HS-5 (cell line): ENCODE results near the gene PCDHGA10.
"Not testable (repeated sequence)": the region's sequence is repeated elsewhere in the genome, so short reads cannot be mapped to it uniquely, and the experiment has no call there.

Experiments used
- DNase-seq: peaks from one replicate; pipeline ENCODE4 v3.0.0-alpha.2; 2012; ENCODE audit warnings: low read depth

PCDHGA10 gene

DNA sequence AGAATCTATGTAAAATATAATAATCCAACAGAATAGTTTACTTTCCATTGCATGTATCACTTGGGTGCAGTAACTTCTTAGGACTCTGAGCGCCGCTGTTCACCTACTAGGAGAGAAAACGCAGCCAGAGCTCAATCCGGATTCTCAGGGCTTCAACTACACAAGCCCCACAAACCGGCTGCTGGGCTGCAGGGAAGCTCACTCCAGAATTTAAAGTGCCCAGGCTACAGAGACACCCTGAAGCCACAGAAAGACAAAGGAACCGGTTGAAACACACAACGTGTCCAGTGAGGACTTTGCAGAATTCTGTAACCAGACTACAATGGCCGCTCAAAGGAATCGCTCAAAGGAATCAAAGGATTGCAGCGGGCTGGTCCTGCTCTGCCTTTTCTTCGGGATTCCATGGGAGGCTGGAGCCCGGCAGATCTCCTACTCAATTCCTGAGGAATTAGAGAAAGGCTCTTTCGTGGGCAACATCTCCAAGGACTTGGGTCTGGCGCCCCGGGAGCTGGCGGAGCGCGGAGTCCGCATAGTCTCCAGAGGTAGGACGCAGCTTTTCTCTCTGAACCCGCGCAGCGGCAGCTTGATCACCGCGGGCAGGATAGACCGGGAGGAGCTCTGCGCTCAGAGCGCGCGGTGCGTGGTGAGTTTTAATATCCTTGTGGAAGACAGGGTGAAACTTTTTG, at the start of gene PCDHGA10:
PCDHGA10 (plus strand) TSS at position 134 of the 686 bp plus-strand sequence; CDS start at position 323, 189 bp downstream.
- no peak for DNase-seq

DNA sequence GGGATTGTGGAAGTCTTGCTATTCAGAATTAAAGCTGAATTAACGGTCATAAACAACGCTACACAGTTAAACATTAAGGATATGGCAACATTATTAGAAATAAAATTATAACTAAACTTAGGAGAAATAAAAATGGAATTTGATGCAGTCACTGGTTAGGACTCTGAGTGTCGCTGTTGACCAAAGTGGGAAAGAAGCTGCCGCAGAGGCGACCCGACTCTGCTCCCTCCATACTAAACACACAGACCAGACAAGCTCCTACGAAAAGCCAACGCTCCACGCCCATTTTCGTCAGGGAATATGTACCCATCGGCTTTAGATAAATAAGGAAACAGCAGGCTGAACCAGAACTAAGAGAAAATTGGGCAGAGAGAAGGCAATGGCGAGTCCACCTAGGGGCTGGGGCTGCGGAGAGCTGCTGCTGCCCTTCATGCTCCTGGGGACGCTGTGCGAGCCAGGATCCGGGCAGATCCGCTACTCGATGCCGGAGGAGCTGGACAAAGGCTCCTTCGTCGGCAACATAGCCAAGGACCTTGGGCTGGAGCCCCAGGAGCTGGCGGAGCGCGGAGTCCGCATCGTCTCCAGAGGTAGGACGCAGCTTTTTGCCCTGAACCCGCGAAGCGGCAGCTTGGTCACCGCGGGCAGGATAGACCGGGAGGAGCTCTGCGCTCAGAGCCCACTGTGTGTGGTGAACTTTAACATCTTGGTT, 48.7 kb upstream of the PCDHGA10 start, which contains the start of gene PCDHGA5:
PCDHGA5 (plus strand) TSS at position 211 of the 709 bp plus-strand sequence; CDS start at position 380, 169 bp downstream.
- DNase-seq, result no peak

DNA sequence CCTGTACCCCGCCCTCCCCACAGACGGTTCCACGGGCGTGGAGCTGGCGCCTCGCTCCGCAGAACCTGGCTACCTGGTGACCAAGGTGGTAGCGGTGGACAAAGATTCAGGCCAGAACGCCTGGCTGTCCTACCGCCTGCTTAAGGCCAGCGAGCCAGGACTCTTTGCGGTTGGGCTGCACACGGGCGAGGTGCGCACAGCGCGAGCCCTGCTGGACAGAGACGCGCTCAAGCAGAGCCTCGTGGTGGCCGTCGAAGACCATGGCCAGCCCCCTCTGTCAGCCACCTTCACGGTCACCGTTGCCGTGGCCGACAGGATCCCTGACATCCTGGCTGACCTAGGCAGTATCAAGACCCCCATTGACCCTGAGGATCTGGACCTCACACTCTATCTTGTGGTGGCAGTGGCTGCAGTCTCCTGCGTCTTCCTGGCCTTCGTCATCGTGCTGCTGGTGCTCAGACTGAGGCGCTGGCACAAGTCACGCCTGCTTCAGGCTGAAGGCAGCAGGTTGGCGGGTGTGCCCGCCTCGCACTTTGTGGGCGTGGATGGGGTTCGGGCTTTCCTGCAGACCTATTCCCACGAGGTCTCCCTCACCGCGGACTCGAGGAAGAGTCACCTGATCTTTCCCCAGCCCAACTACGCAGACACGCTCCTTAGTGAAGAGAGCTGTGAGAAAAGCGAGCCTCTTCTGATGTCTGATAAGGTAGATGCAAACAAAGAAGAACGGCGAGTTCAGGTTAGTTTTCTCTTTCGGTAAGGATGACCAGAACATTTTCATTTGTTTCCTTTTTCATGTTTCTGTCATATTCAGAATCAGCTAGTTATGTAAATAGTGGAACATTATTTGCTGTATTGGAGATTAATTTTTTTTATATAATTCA, 46.5 kb upstream of the PCDHGA10 start:
- no peak for DNase-seq

DNA sequence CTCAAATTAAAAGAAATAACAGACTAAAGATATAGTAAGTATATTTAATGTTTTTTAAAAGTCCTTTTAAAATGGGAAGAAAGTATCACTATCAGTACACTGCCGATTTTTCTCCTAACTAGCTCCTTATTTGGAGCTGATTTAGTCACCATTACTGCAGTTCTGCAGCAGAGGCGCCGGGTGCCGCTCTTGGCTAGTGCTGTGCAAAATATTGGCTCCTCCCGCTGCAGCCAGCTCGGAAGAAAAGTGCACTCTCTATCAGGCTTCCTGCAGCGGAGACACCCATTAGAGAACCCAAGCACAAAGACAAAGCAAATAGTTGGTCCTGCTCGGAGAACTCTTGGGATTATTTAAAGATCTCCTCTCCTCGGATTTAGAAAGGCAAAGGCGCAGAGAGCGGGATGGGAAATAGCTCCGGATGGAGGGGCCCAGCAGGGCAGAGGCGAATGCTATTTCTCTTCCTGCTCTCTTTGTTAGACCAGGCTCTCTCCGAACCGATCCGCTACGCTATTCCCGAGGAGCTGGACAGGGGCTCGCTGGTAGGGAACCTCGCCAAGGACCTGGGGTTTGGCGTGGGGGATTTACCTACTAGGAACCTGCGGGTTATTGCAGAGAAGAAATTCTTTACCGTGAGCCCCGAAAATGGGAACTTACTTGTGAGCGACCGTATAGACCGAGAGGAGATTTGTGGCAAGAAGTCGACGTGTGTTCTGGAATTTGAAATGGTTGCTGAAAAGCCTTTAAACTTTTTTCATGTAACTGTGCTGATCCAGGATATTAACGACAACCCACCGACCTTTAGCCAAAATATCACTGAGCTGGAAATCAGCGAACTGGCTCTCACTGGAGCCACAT, 42.6 kb upstream of the PCDHGA10 start, which contains the start of gene PCDHGB3:
PCDHGB3 (plus strand) TSS at position 249 of the 855 bp plus-strand sequence; CDS start at position 402, 153 bp downstream.
- no peak for DNase-seq

DNA sequence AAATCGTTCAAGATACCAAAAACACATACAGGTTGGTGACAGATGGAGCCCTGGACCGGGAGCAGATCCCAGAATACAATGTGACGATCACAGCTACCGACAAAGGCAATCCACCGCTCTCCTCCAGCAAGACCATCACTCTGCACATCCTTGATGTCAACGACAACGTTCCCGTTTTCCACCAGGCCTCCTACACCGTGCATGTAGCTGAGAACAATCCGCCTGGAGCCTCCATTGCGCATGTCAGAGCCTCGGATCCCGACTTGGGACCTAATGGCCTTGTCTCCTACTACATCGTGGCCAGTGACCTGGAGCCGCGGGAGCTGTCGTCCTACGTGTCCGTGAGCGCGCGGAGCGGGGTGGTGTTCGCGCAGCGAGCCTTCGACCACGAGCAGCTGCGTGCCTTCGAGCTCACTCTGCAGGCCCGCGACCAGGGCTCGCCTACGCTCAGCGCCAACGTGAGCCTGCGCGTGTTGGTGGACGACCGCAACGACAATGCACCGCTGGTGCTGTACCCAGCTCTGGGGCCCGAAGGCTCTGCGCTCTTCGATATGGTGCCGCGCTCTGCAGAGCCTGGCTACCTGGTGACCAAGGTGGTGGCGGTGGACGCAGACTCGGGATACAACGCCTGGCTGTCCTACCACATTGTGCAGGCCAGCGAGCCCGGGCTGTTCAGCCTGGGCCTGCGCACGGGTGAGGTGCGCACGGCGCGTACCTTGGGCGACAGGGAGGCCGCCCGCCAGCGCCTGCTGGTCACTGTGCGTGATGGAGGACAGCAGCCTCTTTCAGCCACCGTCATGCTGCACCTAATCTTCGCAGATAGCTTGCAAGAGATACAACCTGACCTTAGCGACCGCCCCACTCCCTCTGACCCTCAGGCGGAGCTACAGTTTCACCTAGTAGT, 41.0 kb upstream of the PCDHGA10 start:
- no peak for DNase-seq

DNA sequence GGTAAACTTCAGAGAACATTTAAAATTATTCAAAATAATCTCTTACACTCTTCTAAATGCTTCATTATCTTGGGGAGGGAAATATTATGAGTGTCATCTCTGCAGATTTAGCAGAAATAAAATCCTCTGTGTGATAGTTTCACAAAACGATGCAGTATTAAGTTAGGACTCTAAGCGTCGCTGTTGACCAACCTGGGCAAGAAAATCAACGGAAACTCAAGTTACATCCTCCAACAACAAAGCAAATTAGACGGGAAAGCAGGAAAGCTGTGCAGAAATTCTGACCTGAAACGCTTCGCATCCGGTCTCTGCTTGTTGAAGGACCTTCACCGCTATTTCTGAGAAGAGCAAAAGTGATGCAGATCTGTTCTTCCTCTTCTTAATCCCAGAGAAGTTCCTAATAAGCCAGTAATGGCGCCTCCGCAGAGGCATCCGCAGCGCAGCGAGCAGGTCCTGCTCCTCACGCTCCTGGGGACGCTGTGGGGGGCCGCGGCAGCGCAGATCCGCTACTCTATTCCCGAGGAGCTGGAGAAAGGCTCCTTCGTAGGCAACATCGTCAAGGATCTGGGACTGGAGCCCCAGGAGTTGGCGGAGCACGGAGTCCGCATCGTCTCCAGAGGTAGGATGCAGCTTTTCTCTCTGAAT, 39.0 kb upstream of the PCDHGA10 start, which contains the start of gene PCDHGA6:
PCDHGA6 (plus strand) TSS at position 219 of the 645 bp plus-strand sequence; CDS start at position 412, 193 bp downstream.
- DNase-seq, result no peak

DNA sequence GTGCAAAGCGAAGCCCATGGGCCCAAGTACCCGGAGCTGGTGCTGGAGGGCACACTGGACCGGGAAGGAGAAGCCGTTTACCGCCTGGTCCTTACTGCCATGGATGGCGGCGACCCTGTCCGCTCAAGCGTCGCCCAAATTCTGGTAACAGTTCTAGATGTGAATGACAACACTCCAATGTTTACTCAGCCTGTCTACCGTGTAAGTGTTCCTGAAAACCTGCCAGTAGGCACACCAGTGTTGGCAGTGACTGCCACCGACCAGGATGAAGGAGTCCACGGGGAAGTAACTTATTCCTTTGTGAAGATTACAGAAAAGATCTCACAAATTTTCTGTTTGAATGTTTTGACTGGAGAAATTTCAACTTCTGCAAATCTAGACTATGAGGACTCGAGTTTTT, 38.2 kb upstream of the PCDHGA10 start:
- DNase-seq, result no peak

DNA sequence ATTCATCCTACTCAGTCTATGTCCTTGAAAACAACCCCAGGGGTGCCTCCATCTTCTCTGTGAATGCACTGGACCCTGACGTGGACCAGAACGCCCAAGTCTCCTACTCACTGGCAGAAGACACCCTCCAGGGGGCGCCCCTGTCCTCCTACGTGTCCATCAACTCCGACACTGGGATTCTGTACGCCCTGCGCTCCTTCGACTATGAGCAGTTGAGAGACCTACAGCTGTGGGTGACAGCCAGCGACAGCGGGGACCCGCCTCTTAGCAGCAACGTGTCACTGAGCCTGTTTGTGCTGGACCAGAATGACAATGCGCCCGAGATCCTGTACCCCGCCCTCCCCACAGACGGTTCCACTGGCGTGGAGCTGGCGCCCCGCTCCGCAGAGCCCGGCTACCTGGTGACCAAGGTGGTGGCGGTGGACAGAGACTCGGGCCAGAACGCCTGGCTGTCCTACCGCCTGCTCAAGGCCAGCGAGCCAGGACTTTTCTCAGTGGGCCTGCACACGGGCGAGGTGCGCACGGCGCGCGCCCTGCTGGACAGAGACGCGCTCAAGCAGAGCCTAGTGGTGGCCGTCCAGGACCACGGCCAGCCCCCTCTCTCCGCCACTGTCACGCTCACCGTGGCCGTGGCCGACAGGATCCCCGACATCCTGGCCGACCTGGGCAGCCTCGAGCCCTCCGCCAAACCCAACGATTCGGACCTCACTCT, 37.2 kb upstream of the PCDHGA10 start:
- not testable (repeated sequence) for DNase-seq

DNA sequence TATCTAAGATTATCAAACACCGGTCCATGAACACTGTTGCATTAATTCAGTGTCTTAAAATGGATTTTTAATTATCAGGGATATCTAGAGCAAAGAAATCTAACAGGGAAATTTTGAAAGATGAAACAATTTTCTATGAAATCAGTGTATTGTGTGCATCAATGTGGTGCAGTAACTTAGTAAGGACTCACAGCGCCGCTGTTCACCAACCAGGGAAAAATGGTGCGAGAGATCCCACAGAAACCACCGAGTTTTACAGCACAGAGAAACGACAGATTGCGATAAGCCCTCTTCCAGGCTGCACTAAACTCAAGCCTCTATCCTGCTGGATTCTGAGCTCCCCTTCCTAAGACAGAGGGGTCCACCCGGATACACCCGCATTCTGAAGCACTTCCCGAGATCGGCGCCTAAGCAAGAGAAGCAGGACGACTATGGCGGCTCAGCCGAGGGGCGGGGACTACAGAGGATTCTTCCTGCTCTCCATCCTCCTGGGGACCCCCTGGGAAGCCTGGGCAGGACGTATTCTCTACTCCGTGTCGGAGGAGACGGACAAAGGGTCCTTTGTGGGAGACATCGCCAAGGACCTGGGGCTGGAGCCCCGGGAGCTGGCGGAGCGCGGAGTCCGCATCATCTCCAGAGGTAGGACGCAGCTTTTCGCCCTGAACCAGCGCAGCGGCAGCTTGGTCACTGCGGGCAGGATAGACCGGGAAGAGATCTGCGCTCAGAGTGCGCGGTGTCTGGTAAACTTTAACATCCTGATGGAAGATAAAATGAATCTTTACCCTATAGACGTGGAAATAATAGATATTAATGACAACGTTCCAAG, 30.1 kb upstream of the PCDHGA10 start, which contains the start of gene PCDHGA7:
PCDHGA7 (plus strand) TSS at position 274 of the 826 bp plus-strand sequence; CDS start at position 432, 158 bp downstream.
- DNase-seq, result no peak

DNA sequence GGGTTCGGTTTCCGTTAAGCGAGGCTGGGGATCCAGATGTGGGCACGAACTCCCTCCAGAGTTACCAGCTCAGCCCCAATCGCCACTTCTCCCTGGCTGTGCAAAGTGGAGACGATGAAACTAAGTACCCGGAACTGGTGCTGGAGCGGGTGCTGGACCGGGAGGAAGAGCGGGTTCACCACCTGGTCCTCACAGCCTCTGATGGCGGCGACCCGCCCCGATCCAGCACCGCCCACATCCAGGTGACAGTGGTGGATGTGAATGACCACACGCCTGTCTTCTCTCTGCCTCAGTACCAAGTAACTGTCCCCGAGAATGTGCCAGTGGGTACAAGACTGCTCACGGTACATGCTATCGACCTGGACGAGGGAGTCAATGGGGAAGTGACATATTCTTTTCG, 29.4 kb upstream of the PCDHGA10 start:
- no peak for DNase-seq

DNA sequence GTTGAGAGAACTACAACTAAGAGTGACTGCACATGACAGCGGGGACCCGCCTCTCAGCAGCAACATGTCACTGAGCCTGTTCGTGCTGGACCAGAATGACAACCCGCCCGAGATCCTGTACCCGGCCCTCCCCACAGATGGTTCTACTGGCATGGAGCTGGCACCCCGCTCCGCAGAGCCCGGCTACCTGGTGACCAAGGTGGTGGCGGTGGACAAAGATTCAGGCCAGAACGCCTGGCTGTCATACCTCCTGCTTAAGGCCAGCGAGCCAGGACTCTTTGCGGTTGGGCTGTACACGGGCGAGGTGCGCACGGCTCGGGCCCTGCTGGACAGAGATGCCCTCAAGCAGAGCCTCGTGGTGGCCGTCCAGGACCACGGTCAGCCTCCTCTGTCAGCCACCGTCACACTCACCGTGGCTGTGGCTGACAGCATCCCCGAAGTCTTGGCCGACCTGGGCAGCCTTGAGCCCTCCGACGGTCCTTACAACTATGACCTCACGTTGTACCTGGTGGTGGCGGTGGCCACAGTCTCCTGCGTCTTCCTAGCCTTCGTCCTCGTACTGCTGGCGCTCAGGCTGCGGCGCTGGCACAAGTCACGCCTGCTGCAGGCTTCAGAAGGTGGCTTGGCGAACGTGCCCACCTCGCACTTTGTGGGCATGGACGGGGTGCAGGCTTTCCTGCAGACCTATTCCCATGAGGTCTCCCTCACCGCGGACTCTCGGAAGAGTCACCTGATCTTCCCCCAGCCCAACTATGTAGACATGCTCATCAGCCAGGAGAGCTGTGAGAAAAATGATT, 28.1 kb upstream of the PCDHGA10 start:
- no peak for DNase-seq

DNA sequence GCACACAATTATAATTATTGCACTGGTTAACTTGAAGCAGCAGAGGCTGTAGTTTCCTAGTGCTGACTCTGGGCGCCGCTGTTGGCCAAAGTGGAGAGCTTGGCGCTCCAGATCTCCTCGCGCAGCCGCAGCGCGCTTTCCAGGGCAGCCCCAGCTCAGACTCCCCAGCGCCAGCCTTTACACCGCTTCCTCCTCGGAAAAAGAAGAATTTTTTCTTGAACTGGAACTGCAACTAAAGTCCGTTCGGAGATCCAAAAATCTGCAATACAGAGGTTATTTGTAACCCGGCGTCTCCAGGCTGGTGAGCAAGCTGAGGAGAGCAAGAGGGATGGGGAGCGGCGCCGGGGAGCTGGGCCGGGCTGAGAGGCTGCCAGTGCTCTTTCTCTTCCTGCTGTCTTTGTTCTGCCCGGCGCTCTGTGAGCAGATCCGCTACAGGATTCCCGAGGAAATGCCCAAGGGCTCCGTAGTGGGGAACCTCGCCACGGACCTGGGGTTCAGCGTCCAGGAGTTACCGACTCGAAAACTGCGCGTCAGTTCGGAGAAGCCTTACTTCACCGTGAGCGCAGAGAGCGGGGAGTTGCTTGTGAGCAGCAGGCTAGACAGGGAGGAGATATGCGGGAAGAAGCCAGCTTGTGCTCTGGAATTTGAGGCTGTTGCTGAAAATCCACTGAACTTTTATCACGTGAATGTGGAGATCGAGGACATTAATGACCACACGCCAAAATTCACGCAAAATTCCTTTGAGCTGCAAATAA, 25.1 kb upstream of the PCDHGA10 start, which contains the start of gene PCDHGB4:
PCDHGB4 (plus strand) TSS at position 142 of the 755 bp plus-strand sequence; CDS start at position 329, 187 bp downstream.
- not testable (repeated sequence) for DNase-seq

DNA sequence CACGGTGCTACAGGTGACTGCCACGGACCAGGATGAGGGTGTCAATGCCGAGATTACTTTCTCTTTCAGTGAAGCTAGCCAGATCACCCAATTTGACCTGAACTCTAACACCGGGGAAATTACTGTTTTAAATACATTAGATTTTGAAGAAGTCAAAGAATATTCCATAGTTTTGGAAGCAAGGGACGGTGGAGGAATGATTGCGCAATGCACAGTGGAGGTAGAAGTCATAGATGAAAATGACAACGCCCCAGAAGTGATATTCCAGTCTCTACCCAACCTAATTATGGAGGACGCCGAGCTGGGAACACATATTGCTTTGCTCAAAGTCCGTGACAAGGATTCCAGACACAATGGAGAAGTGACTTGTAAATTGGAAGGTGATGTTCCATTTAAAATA, 24.1 kb upstream of the PCDHGA10 start:
- no peak for DNase-seq

DNA sequence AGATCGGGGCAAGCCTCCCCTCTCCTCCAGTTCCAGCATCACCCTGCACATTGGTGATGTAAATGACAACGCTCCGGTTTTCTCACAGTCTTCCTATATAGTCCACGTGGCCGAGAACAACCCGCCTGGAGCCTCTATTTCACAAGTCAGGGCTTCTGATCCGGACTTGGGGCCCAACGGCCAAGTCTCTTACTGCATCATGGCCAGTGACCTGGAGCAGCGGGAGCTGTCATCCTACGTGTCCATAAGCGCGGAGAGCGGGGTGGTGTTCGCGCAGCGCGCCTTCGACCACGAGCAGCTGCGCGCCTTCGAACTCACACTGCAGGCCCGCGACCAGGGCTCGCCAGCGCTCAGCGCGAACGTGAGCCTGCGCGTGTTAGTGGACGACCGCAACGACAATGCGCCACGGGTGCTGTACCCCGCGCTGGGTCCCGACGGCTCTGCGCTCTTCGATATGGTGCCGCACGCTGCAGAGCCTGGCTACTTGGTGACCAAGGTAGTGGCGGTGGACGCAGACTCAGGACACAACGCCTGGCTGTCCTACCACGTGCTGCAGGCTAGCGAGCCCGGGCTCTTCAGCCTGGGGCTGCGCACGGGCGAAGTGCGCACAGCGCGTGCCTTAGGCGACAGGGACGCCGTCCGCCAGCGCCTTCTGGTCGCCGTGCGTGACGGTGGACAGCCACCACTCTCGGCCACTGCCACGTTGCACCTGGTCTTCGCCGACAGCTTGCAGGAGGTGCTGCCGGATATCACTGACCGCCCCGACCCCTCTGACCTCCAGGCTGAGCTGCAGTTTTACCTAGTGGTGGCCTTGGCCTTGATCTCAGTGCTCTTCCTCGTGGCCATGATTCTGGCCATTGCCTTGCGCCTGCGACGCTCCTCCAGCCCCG, 23.4 kb upstream of the PCDHGA10 start:
- DNase-seq, result no peak
